B cell (primary cell): Measurements from ENCODE around the gene BTNL3. TPM values are rescaled to one million over a fixed set of nuclear protein-coding genes. Genes with fewer than 3 reads are reported as not detected.

Source experiments
- ATAC-seq: fragments of 200-7000 bp; cut with Tn5 transposase; one replicate; pipeline ENCODE4 v1.10.0; 2021; ENCODE audit warnings: low read depth, mild to moderate bottlenecking, moderate number of reproducible peaks, moderate library complexity
- CTCF ChIA-PET: fragments of 350-600 bp; sonication (Branson Sonifier 250); formaldehyde crosslinking; loops from one replicate; lab custom pipeline; 2021; ENCODE audit warnings: antibody characterized with exemption, inconsistent platforms; lab: Charles Lee
- POLR2A ChIA-PET: fragments of 350-600 bp; sonication (Branson Sonifier 250); formaldehyde crosslinking; loops from one replicate; lab custom pipeline; 2021; ENCODE audit warnings: antibody characterized with exemption; lab: Charles Lee
- DNase-seq: peaks from one replicate; pipeline ENCODE4 v3.0.0; 2013
- H2AFZ ChIP-seq: 2 replicates; pipeline ENCODE4 v1.6.1; 2012; ENCODE audit warnings: mild to moderate bottlenecking, low read depth, low read length; ENCODE audit not compliant: insufficient read depth, poor library complexity, severe bottlenecking
- H3K27ac ChIP-seq, 2 donors: 1 replicate in 1 of 2; 2 replicates in 1 of 2; pipeline ENCODE4 v1.5.1; 2012 to 2013; ENCODE audit warnings: low read length in 2 of 2, mild to moderate bottlenecking in 2 of 2, moderate library complexity in 1 of 2
- H3K27me3 ChIP-seq, 4 experiments: fragments of 200-600 bp in 1 of 4; sonication (generic) in 1 of 4; replicated peaks in 1 of 4; 1 replicate in 2 of 4; 2 replicates in 2 of 4; pipeline versions ENCODE4 v1.6.1 to v1.7.0; 2013 to 2016; ENCODE audit warnings: low read length in 3 of 4, mild to moderate bottlenecking in 2 of 4, mixed read lengths in 1 of 4, moderate library complexity in 1 of 4; ENCODE audit not compliant: insufficient read depth in 4 of 4, control insufficient read depth in 3 of 4; ENCODE audit errors: control extremely low read depth in 1 of 4
- H3K36me3 ChIP-seq, 2 experiments: replicated peaks in 1 of 2; 1 replicate in 1 of 2; 2 replicates in 1 of 2; pipeline versions ENCODE4 v1.6.1 to v1.7.1; 2013; ENCODE audit warnings: low read length in 1 of 2; ENCODE audit not compliant: insufficient read depth in 2 of 2, control insufficient read depth in 1 of 2; ENCODE audit errors: control extremely low read depth in 1 of 2, extremely low read depth in 1 of 2
- H3K4me1 ChIP-seq, 2 donors: fragments of 200-600 bp in 1 of 2; sonication (generic) in 1 of 2; 1 replicate in 1 of 2; 2 replicates in 1 of 2; pipeline versions ENCODE4 v1.5.1 to v1.6.1; 2013 to 2017; ENCODE audit warnings: low read length in 2 of 2; ENCODE audit not compliant: control insufficient read depth in 2 of 2, insufficient read depth in 2 of 2
- H3K4me2 ChIP-seq: replicated peaks from 2 replicates; pipeline ENCODE3; 2012; ENCODE audit warnings: mild to moderate bottlenecking, low read depth, low read length; ENCODE audit not compliant: poor library complexity, severe bottlenecking
- H3K4me3 ChIP-seq, 5 experiments: fragments of 200-600 bp in 1 of 5; sonication (generic) in 1 of 5; 1 replicate in 3 of 5; 2 replicates in 2 of 5; pipeline versions ENCODE4 v1.5.1 to v1.7.0; 2011 to 2016; ENCODE audit warnings: low read length in 4 of 5, mild to moderate bottlenecking in 4 of 5, low read depth in 2 of 5, control low read depth in 1 of 5, moderate library complexity in 1 of 5; ENCODE audit not compliant: insufficient read depth in 1 of 5; ENCODE audit errors: control extremely low read depth in 1 of 5, extremely low read depth in 1 of 5
- H3K79me2 ChIP-seq: fragments of 200-600 bp; sonication (generic); one replicate; pipeline ENCODE4 v1.6.0; 2016; ENCODE audit warnings: low read length; ENCODE audit not compliant: control insufficient read depth, insufficient read depth
- H3K9ac ChIP-seq: fragments of 200-600 bp; sonication (generic); 2 replicates; pipeline ENCODE4 v1.6.1; 2017; ENCODE audit warnings: mild to moderate bottlenecking, low read length, moderate library complexity
- H3K9me3 ChIP-seq, 3 donors: one replicate each; pipeline versions ENCODE4 v1.6.1 to v1.7.1; 2013; ENCODE audit warnings: low read length in 2 of 3; ENCODE audit not compliant: control insufficient read depth in 2 of 3, insufficient read depth in 1 of 3; ENCODE audit errors: control extremely low read depth in 1 of 3
- H4K20me1 ChIP-seq: 2 replicates; pipeline ENCODE4 v1.6.0; 2012; ENCODE audit warnings: mild to moderate bottlenecking, low read length; ENCODE audit not compliant: insufficient read depth, control insufficient read depth, poor library complexity, severe bottlenecking
- H3K27ac Mint-ChIP-seq: one replicate; pipeline ENCODE4 v1.8.0; 2021; ENCODE audit warnings: mixed read lengths
- H3K27me3 Mint-ChIP-seq: one replicate; pipeline ENCODE4 v1.8.0; 2021; ENCODE audit warnings: mixed read lengths
- H3K4me1 Mint-ChIP-seq: one replicate; pipeline ENCODE4 v1.8.0; 2021; ENCODE audit warnings: mixed read lengths
- H3K4me3 Mint-ChIP-seq: one replicate; pipeline ENCODE4 v1.8.0; 2021; ENCODE audit warnings: mixed read lengths
- H3K9me3 Mint-ChIP-seq: one replicate; pipeline ENCODE4 v1.8.0; 2022; ENCODE audit warnings: mixed read lengths; ENCODE audit not compliant: insufficient read depth
- CTCF ChIP-seq: fragments of 200-600 bp; IDR thresholded peaks from one replicate; pipeline ENCODE4 v1.8.0; 2022; ENCODE audit warnings: antibody characterized with exemption, mild to moderate bottlenecking
- EZH2 ChIP-seq: IDR thresholded peaks from 2 replicates; pipeline ENCODE4 v1.6.1; 2012; ENCODE audit warnings: borderline replicate concordance, low read depth, mild to moderate bottlenecking, moderate library complexity, low read length; ENCODE audit not compliant: insufficient read depth, poor library complexity, severe bottlenecking
- WGBS: methylation state at CpG from one replicate; pipeline ENCODE4 v1.1.5; 2013; ENCODE audit warnings: missing lambda C conversion rate; ENCODE audit not compliant: insufficient coverage; 5-methylcytosine and 5-hydroxymethylcytosine counted together
- intact Hi-C: fragments of 100-400 bp; cut with micrococcal nuclease; formaldehyde crosslinking; loops from one replicate; pipeline ENCODE4 v1.10.0; 2022
- polyA plus RNA-seq: library from polyadenylated mRNA; depleted of rRNA; stranded (reverse); fragments of >200 nt; gene quantifications from 2 replicates; pipeline ENCODE4 v1.2.3, GENCODE V29; 2012
- total RNA-seq, 2 donors: library from RNA; stranded (reverse); fragments of 120-200 nt in 1 of 2; gene quantifications; 1 replicate in 1 of 2; 2 replicates in 1 of 2; pipeline versions ENCODE4 v1.2.3 to v1.2.4, GENCODE V29; 2013 to 2022

Gene BTNL3
- total and polyA plus RNA-seq, 2 donors (not counting 1 experiment from before 2014, with no cell fraction given) = not detected

- no peak overlapping the region for H3K27ac ChIP-seq
- H3K27ac Mint-ChIP-seq = no peak overlapping the region
- peaks cover 0 to 15% (median 0%) of the 10 kb centered on the region in 3 donors for H3K9me3 ChIP-seq
- WGBS = 89% methylated on average over 3 of the region's 3 CpGs
- no peak for TF ChIP-seq EZH2
- TF ChIP-seq CTCF = no peak
- no peak overlapping the region for H3K4me2 ChIP-seq
- ChIA-PET CTCF (no interaction called here), POLR2A (no interaction called here)
- no peak overlapping the region for H3K4me3 ChIP-seq
- H3K4me1 ChIP-seq = no peaks in the 10 kb centered on the region
- H3K27me3 Mint-ChIP-seq = peaks cover 10% of the 10 kb centered on the region
- H3K27me3 ChIP-seq = peaks cover 0 to 2% (median 0%) of the 10 kb centered on the region in 4 experiments
- H2AFZ ChIP-seq = no peak overlapping the region
- peaks cover 4% of the 10 kb centered on the region for H3K9me3 Mint-ChIP-seq
- no peak for ATAC-seq
- intact Hi-C loops = no loop called here
- no peaks in the 10 kb centered on the region for H4K20me1 ChIP-seq
- no peak overlapping the region for H3K4me3 Mint-ChIP-seq
- no peaks in the 10 kb centered on the region for H3K36me3 ChIP-seq
- no peaks in the 10 kb centered on the region for H3K4me1 Mint-ChIP-seq
- no peak for DNase-seq
- H3K9ac ChIP-seq = no peak overlapping the region
- no peaks in the 10 kb centered on the region for H3K79me2 ChIP-seq
Measured at GRCh38 chr5:181031716-181032115, 43.1 kb downstream of the BTNL3 start.

- CTCF ChIA-PET = no interaction called here
- no peak for DNase-seq
- no peak overlapping the region for H3K27ac Mint-ChIP-seq
- Histone ChIP-seq H3K4me1 (no peaks in the 10 kb centered on the region), H3K27ac (no peak overlapping the region), H3K4me2 (no peak overlapping the region), H2AFZ (no peak overlapping the region), H4K20me1 (no peaks in the 10 kb centered on the region), H3K9ac (no peak overlapping the region), H3K36me3 (no peaks in the 10 kb centered on the region), H3K9me3 (peaks cover 0 to 12% (median 0%) of the 10 kb centered on the region in 3 donors), H3K27me3 (peaks cover 0 to 9% (median 0%) of the 10 kb centered on the region in 4 experiments), H3K79me2 (no peaks in the 10 kb centered on the region), H3K4me3 (no peak overlapping the region)
- WGBS = 87% methylated on average over 15 of the region's 20 CpGs
- peaks cover 4% of the 10 kb centered on the region for H3K4me1 Mint-ChIP-seq
- peaks cover 4% of the 10 kb centered on the region for H3K9me3 Mint-ChIP-seq
- peaks cover 8% of the 10 kb centered on the region for H3K27me3 Mint-ChIP-seq
- H3K4me3 Mint-ChIP-seq = no peak overlapping the region
- POLR2A ChIA-PET = no interaction called here
- intact Hi-C loops = no loop called here
- no peak for ATAC-seq
- no peak for TF ChIP-seq CTCF
- TF ChIP-seq EZH2 = no peak
Measured at GRCh38 chr5:181035991-181036815, 47.6 kb downstream of the BTNL3 start.
